HG03066 (cell line): ENCODE results near the gene TTYH2.

Experiments used
- ATAC-seq: cut with Tn5 transposase; IDR thresholded peaks from one replicate; pipeline ENCODE4 v1.9.1; 2021; ENCODE audit warnings: low read depth; ENCODE audit not compliant: unreplicated experiment

The TTYH2 gene

GRCh38 chr17:74192950-74193781 is 20.2 kb upstream of the TTYH2 start:
- ATAC-seq: no peak

GRCh38 chr17:74194682-74195081 is 18.7 kb upstream of the TTYH2 start:
- ATAC-seq: no peak

GRCh38 chr17:74196541-74197317 is 16.6 kb upstream of the TTYH2 start:
- no peak for ATAC-seq

- no peak for ATAC-seq
Measured at GRCh38 chr17:74197801-74198200, 15.6 kb upstream of the TTYH2 start.

- ATAC-seq: no peak
Measured at GRCh38 chr17:74198694-74199093, 14.7 kb upstream of the TTYH2 start.

GRCh38 chr17:74199306-74200092 is 13.9 kb upstream of the TTYH2 start:
- ATAC-seq: no peak

- no peak for ATAC-seq
Measured at GRCh38 chr17:74200112-74200511, 13.3 kb upstream of the TTYH2 start.

GRCh38 chr17:74201250-74201649 is 12.1 kb upstream of the TTYH2 start:
- no peak for ATAC-seq

- no peak for ATAC-seq
Measured at GRCh38 chr17:74201948-74202347, 11.4 kb upstream of the TTYH2 start.

- ATAC-seq: no peak
Measured at GRCh38 chr17:74202938-74203337, 10.4 kb upstream of the TTYH2 start.

GRCh38 chr17:74203439-74204240 is 9.7 kb upstream of the TTYH2 start, which contains the start of gene RPL38:
TSS of gene RPL38 (plus strand) at chr17:74203678. CDS start at chr17:74203956, 278 bp downstream.
- peak; percentile 85 for ATAC-seq

GRCh38 chr17:74204474-74204873 is 8.9 kb upstream of the TTYH2 start:
- ATAC-seq: no peak

GRCh38 chr17:74205274-74205673 is 8.1 kb upstream of the TTYH2 start:
- ATAC-seq: no peak

- no peak for ATAC-seq
Measured at GRCh38 chr17:74206332-74206818, 7.0 kb upstream of the TTYH2 start.

GRCh38 chr17:74210191-74211140 is 2.9 kb upstream of the TTYH2 start:
- ATAC-seq: no peak

- no peak for ATAC-seq
Measured at GRCh38 chr17:74211141-74211911, 2.0 kb upstream of the TTYH2 start.

GRCh38 chr17:74211912-74212208 is 1.5 kb upstream of the TTYH2 start:
- no peak for ATAC-seq

- ATAC-seq: peak; percentile 17
Measured at GRCh38 chr17:74212209-74212912, 1.0 kb upstream of the TTYH2 start.
